HepG2 (cell line): ENCODE measurements around the gene ZNF213. TPM values are rescaled to one million over a fixed set of nuclear protein-coding genes. Genes with fewer than 3 reads are reported as not detected.

Source experiments
- EP300 ChIP-seq, 3 experiments: sonication (generic) in 1 of 3; formaldehyde crosslinking in 1 of 3; IDR thresholded peaks; 2 replicates each; pipeline versions ENCODE4 v1.5.1 to v1.6.1; 2011 to 2020; ENCODE audit warnings: low read depth in 2 of 3, low read length in 2 of 3, borderline replicate concordance in 1 of 3, improper control_type of control experiment in 1 of 3, mild to moderate bottlenecking in 1 of 3, missing genetic modification reagents in 1 of 3, moderate library complexity in 1 of 3
- MED13 ChIP-seq: sonication (generic); formaldehyde crosslinking; IDR thresholded peaks from 2 replicates; pipeline ENCODE4 v1.5.0; 2020; ENCODE audit warnings: missing genetic modification reagents
- NRL ChIP-seq: sonication (generic); formaldehyde crosslinking; IDR thresholded peaks from 2 replicates; pipeline ENCODE4 v1.5.0; 2020; ENCODE audit warnings: missing genetic modification reagents, mild to moderate bottlenecking, moderate library complexity, borderline replicate concordance
- SCMH1 ChIP-seq: sonication (generic); formaldehyde crosslinking; IDR thresholded peaks from 2 replicates; pipeline ENCODE4 v1.9.0; 2021; ENCODE audit warnings: missing genetic modification reagents, mild to moderate bottlenecking, borderline replicate concordance
- ZNF12 ChIP-seq: sonication (generic); formaldehyde crosslinking; IDR thresholded peaks from 2 replicates; pipeline ENCODE4 v1.5.0; 2020; ENCODE audit warnings: missing genetic modification reagents
- ZNF563 ChIP-seq: sonication (generic); formaldehyde crosslinking; IDR thresholded peaks from 2 replicates; pipeline ENCODE4 v1.8.0; 2022; ENCODE audit warnings: mild to moderate bottlenecking, moderate library complexity, missing genetic modification reagents
- ZNF772 ChIP-seq: sonication (generic); formaldehyde crosslinking; IDR thresholded peaks from 2 replicates; pipeline ENCODE4 v1.5.0; 2020; ENCODE audit warnings: mild to moderate bottlenecking, missing genetic modification reagents
- polyA plus RNA-seq, 8 experiments: library from polyadenylated mRNA; depleted of rRNA in 3 of 8; stranded (reverse) in 7 of 8; unstranded in 1 of 8; fragments of >200 nt; fragmentation: Illumina TruSeq in 4 of 8; extraction: Trizol in 4 of 8; gene quantifications; 2 replicates each; pipeline versions ENCODE4 v1.2.1 to v1.2.3, GENCODE V29; 2011 to 2016; ENCODE audit warnings: low read depth in 4 of 8, missing spikeins in 1 of 8, mixed read lengths in 1 of 8; ENCODE audit not compliant: insufficient read depth in 1 of 8
- total RNA-seq, 5 experiments: library from RNA; depleted of rRNA; stranded (reverse); fragments of >200 nt; fragmentation: Illumina TruSeq; extraction: Trizol; gene quantifications; 2 replicates each; pipeline ENCODE4 v1.2.3, GENCODE V29; 2016; ENCODE audit warnings: low read depth in 1 of 5
- TF ChIP-seq, protein P1 (sequence below): sonication (generic); formaldehyde crosslinking; conservative IDR thresholded peaks from 2 replicates; pipeline ENCODE4 v1.4.0; 2020; ENCODE audit warnings: missing genetic modification reagents
- TF ChIP-seq, protein P2 (sequence below): sonication (generic); formaldehyde crosslinking; IDR thresholded peaks from 2 replicates; pipeline ENCODE4 v1.9.0; 2021; ENCODE audit warnings: missing genetic modification reagents, mild to moderate bottlenecking, borderline replicate concordance
- TF ChIP-seq, protein P3 (sequence below): sonication (generic); formaldehyde crosslinking; IDR thresholded peaks from 2 replicates; pipeline ENCODE4 v1.4.0; 2020; ENCODE audit warnings: missing genetic modification reagents
- TF ChIP-seq, protein P4 (sequence below): sonication (generic); formaldehyde crosslinking; IDR thresholded peaks from 2 replicates; pipeline ENCODE4 v1.9.0; 2022; ENCODE audit warnings: missing genetic modification reagents, mild to moderate bottlenecking, borderline replicate concordance
- TF ChIP-seq, protein P5 (sequence below): IDR thresholded peaks from 2 replicates; pipeline ENCODE4 v1.6.1; 2016; ENCODE audit warnings: mild to moderate bottlenecking, missing biosample characterization, missing genetic modification reagents
- TF ChIP-seq, protein P6 (sequence below): sonication (generic); formaldehyde crosslinking; IDR thresholded peaks from 2 replicates; pipeline ENCODE4 v1.8.0; 2022; ENCODE audit warnings: mild to moderate bottlenecking, missing genetic modification reagents; ENCODE audit not compliant: insufficient replicate concordance
- TF ChIP-seq, protein P7 (sequence below): IDR thresholded peaks from 2 replicates; pipeline ENCODE4 v1.6.1; 2016; ENCODE audit warnings: low read depth, borderline replicate concordance

The ZNF213 gene
- total and polyA plus RNA-seq, 2 of the 13 experiments (the other 11 are each of a cell fraction or from before 2014, with no cell fraction given), result 0.59 to 0.97 TPM

DNA sequence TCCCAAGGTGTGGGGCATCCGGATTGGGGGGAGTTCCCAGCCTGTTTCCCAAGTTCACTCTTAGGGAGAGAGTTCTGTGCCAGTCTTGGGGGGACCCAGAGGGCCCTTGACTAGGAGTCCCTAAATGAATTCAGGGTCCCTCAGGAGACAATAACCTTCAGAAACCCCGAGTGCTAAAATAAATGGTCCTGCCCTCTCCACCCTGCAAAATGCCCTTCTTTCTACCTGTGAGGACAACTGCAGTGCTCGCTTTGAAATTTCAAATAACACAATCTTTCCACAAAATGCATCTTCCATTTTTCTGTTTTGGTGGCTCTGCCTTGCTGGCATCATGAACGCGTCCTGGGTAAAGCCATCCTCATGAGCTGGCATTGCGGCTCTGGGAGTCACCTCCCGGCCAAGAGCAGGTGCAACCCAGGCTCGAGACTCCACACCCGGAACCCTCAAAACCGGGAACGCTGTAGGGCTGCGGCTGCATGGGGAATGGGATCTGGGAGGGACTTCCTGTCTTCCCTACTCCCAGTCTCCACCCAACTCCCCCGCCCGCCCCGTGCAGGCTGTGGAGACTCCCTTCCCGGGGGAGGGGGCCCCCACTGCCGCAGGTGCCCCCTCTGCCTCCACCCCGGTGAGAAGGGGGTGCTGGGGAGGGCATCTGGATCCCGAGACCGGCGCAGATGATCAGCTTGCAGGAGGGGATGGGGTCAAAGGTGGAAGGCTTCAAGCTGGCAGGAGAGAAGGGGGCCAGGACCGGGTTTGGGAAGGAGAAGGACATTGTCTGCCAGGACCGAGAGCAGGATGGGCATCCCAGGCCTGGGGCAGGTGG is 22.6 kb upstream of the ZNF213 start, which contains the start of gene ZNF205 (continued):
- TF ChIP-seq NRL (CRISPR knock-in tag) (no peak), MED13 (CRISPR knock-in tag) (no peak), EP300 (IDR thresholded peaks at IDR 0.05; ENCODE audit: low read depth in 2 of 2, low read length in 2 of 2) (0 out of 4 replicates have a peak, but pooled peaks have one; percentile 5 to 21), EP300 (CRISPR knock-in tag; IDR thresholded peaks at IDR 0.05; ENCODE audit: borderline replicate concordance) (no peak), ZNF772 (CRISPR knock-in tag) (0 out of 2 replicates have a peak, but pooled peaks have one; percentile 52), ZNF12 (CRISPR knock-in tag) (peak; percentile 71; the same call in 1 of the 2 replicates), SCMH1 (no peak), ZNF563 (CRISPR knock-in tag) (peak; percentile 53; the same call in 1 of the 2 replicates)
- TF ChIP-seq, protein P1, sequence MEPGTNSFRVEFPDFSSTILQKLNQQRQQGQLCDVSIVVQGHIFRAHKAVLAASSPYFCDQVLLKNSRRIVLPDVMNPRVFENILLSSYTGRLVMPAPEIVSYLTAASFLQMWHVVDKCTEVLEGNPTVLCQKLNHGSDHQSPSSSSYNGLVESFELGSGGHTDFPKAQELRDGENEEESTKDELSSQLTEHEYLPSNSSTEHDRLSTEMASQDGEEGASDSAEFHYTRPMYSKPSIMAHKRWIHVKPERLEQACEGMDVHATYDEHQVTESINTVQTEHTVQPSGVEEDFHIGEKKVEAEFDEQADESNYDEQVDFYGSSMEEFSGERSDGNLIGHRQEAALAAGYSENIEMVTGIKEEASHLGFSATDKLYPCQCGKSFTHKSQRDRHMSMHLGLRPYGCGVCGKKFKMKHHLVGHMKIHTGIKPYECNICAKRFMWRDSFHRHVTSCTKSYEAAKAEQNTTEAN (CRISPR knock-in tag), result 0 out of 2 replicates have a peak, but pooled peaks have one; percentile 30
- TF ChIP-seq, protein P2, sequence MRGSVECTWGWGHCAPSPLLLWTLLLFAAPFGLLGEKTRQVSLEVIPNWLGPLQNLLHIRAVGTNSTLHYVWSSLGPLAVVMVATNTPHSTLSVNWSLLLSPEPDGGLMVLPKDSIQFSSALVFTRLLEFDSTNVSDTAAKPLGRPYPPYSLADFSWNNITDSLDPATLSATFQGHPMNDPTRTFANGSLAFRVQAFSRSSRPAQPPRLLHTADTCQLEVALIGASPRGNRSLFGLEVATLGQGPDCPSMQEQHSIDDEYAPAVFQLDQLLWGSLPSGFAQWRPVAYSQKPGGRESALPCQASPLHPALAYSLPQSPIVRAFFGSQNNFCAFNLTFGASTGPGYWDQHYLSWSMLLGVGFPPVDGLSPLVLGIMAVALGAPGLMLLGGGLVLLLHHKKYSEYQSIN (CRISPR knock-in tag), result no peak
- TF ChIP-seq, protein P3, sequence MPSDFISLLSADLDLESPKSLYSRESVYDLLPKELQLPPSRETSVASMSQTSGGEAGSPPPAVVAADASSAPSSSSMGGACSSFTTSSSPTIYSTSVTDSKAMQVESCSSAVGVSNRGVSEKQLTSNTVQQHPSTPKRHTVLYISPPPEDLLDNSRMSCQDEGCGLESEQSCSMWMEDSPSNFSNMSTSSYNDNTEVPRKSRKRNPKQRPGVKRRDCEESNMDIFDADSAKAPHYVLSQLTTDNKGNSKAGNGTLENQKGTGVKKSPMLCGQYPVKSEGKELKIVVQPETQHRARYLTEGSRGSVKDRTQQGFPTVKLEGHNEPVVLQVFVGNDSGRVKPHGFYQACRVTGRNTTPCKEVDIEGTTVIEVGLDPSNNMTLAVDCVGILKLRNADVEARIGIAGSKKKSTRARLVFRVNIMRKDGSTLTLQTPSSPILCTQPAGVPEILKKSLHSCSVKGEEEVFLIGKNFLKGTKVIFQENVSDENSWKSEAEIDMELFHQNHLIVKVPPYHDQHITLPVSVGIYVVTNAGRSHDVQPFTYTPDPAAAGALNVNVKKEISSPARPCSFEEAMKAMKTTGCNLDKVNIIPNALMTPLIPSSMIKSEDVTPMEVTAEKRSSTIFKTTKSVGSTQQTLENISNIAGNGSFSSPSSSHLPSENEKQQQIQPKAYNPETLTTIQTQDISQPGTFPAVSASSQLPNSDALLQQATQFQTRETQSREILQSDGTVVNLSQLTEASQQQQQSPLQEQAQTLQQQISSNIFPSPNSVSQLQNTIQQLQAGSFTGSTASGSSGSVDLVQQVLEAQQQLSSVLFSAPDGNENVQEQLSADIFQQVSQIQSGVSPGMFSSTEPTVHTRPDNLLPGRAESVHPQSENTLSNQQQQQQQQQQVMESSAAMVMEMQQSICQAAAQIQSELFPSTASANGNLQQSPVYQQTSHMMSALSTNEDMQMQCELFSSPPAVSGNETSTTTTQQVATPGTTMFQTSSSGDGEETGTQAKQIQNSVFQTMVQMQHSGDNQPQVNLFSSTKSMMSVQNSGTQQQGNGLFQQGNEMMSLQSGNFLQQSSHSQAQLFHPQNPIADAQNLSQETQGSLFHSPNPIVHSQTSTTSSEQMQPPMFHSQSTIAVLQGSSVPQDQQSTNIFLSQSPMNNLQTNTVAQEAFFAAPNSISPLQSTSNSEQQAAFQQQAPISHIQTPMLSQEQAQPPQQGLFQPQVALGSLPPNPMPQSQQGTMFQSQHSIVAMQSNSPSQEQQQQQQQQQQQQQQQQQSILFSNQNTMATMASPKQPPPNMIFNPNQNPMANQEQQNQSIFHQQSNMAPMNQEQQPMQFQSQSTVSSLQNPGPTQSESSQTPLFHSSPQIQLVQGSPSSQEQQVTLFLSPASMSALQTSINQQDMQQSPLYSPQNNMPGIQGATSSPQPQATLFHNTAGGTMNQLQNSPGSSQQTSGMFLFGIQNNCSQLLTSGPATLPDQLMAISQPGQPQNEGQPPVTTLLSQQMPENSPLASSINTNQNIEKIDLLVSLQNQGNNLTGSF, result no peak
- TF ChIP-seq, protein P4, sequence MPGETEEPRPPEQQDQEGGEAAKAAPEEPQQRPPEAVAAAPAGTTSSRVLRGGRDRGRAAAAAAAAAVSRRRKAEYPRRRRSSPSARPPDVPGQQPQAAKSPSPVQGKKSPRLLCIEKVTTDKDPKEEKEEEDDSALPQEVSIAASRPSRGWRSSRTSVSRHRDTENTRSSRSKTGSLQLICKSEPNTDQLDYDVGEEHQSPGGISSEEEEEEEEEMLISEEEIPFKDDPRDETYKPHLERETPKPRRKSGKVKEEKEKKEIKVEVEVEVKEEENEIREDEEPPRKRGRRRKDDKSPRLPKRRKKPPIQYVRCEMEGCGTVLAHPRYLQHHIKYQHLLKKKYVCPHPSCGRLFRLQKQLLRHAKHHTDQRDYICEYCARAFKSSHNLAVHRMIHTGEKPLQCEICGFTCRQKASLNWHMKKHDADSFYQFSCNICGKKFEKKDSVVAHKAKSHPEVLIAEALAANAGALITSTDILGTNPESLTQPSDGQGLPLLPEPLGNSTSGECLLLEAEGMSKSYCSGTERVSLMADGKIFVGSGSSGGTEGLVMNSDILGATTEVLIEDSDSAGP, result peak; percentile 78; the same call in 1 of the 2 replicates
- TF ChIP-seq, protein P5, sequence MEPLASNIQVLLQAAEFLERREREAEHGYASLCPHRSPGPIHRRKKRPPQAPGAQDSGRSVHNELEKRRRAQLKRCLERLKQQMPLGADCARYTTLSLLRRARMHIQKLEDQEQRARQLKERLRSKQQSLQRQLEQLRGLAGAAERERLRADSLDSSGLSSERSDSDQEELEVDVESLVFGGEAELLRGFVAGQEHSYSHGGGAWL (CRISPR knock-in tag), result peak; percentile 71
- TF ChIP-seq, protein P6, sequence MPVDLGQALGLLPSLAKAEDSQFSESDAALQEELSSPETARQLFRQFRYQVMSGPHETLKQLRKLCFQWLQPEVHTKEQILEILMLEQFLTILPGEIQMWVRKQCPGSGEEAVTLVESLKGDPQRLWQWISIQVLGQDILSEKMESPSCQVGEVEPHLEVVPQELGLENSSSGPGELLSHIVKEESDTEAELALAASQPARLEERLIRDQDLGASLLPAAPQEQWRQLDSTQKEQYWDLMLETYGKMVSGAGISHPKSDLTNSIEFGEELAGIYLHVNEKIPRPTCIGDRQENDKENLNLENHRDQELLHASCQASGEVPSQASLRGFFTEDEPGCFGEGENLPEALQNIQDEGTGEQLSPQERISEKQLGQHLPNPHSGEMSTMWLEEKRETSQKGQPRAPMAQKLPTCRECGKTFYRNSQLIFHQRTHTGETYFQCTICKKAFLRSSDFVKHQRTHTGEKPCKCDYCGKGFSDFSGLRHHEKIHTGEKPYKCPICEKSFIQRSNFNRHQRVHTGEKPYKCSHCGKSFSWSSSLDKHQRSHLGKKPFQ, result no peak
- TF ChIP-seq, protein P7, sequence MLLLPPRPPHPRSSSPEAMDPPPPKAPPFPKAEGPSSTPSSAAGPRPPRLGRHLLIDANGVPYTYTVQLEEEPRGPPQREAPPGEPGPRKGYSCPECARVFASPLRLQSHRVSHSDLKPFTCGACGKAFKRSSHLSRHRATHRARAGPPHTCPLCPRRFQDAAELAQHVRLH (CRISPR knock-in tag), result peak; percentile 95
